HG03378 (cell line): ENCODE results near the gene HLA-B.

Source experiments
- ATAC-seq: cut with Tn5 transposase; IDR thresholded peaks from one replicate; pipeline ENCODE4 v1.9.1; 2021; ENCODE audit warnings: mild to moderate bottlenecking, moderate library complexity; ENCODE audit not compliant: unreplicated experiment

HLA-B gene

GRCh38 chr6:31308050-31308844 lies 48.7 kb downstream of the HLA-B start:
- no peak for ATAC-seq

GRCh38 chr6:31307669-31308049 lies 49.3 kb downstream of the HLA-B start:
- ATAC-seq, result no peak

- ATAC-seq, result no peak
These were observed 51.2 kb downstream of the HLA-B start for GRCh38 chr6:31305703-31306219.

- ATAC-seq, result no peak
These were observed 52.3 kb downstream of the HLA-B start for GRCh38 chr6:31304683-31305082.
